Astrocyte (in vitro differentiated cells and primary cell): ENCODE measurements around the gene SNED1.
"Not testable (repeated sequence)": the region's sequence is repeated elsewhere in the genome, so short reads cannot be mapped to it uniquely, and the experiment has no call there.

Experiments used
- EZH2 ChIP-seq: IDR thresholded peaks from 2 replicates; pipeline ENCODE4 v1.6.1; 2012; ENCODE audit warnings: mild to moderate bottlenecking, low read length, inconsistent platforms; ENCODE audit not compliant: insufficient read depth
- TF ChIP-seq, protein P1 (sequence below): IDR thresholded peaks from 2 replicates; pipeline ENCODE4 v1.5.1; 2011; ENCODE audit warnings: low read depth, mild to moderate bottlenecking, inconsistent platforms, low read length, moderate library complexity; ENCODE audit not compliant: insufficient read depth

DNA sequence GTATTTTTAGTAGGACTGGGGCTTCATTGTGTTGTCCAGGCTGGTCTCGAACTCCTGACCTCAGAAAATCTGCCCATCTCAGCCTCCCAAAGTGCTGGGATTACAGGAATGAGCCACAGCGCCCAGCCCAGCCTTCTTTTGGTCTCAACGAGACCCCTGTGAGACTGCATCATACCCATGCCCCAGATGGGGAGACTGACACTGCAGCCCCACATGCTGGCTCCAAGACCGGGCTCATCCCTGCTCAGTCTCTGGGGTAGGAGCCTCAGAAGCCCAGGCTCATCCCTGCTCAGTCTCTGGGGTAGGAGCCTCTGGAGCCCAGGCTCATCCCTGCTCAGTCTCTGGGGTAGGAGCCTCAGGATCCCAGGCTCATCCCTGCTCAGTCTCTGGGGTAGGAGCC, 22.5 kb upstream of the SNED1 start:
- TF ChIP-seq, protein P1, sequence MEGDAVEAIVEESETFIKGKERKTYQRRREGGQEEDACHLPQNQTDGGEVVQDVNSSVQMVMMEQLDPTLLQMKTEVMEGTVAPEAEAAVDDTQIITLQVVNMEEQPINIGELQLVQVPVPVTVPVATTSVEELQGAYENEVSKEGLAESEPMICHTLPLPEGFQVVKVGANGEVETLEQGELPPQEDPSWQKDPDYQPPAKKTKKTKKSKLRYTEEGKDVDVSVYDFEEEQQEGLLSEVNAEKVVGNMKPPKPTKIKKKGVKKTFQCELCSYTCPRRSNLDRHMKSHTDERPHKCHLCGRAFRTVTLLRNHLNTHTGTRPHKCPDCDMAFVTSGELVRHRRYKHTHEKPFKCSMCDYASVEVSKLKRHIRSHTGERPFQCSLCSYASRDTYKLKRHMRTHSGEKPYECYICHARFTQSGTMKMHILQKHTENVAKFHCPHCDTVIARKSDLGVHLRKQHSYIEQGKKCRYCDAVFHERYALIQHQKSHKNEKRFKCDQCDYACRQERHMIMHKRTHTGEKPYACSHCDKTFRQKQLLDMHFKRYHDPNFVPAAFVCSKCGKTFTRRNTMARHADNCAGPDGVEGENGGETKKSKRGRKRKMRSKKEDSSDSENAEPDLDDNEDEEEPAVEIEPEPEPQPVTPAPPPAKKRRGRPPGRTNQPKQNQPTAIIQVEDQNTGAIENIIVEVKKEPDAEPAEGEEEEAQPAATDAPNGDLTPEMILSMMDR: not testable (repeated sequence)
- TF ChIP-seq EZH2: not testable (repeated sequence)
